ENCODE measurements around the gene MRPL1. TPM values are rescaled to one million over a fixed set of nuclear protein-coding genes. Genes with fewer than 3 reads are reported as not detected.
A peak's percentile ranks its signal among the peaks of the same experiment; 100 is the strongest.

Gene MRPL1
- total and polyA plus RNA-seq, 2 experiments from 2014 or later, result 18.2 to 30.9 TPM

- Histone ChIP-seq H3K4me3 (no peak overlapping the region), H3K9me3 (ENCODE audit: low read depth) (no peaks in the 10 kb centered on the region), H3K27ac (no peak overlapping the region), H3K4me1 (ENCODE audit: low read depth) (no peaks in the 10 kb centered on the region), H3K27me3 (no peaks in the 10 kb centered on the region), H3K36me3 (no peaks in the 10 kb centered on the region)
- no peak for DNase-seq (ENCODE audit: low read depth in 1 of 2, low spot score in 1 of 2)
- TF ChIP-seq CTCF (IDR thresholded peaks at IDR 0.05; ENCODE audit: low read depth, low read length), result no peak
These were observed 55.0 kb downstream of the MRPL1 start for GRCh38 chr4:77917601-77918000.

- Histone ChIP-seq H3K9me3 (ENCODE audit: low read depth) (no peaks in the 10 kb centered on the region), H3K4me3 (no peak overlapping the region), H3K27ac (no peak overlapping the region), H3K36me3 (no peaks in the 10 kb centered on the region), H3K4me1 (ENCODE audit: low read depth) (no peaks in the 10 kb centered on the region), H3K27me3 (no peaks in the 10 kb centered on the region)
- no peak for TF ChIP-seq CTCF (IDR thresholded peaks at IDR 0.05; ENCODE audit: low read depth, low read length)
- no peak for DNase-seq (ENCODE audit: low read depth in 1 of 2, low spot score in 1 of 2)
These were observed 57.7 kb downstream of the MRPL1 start for GRCh38 chr4:77920371-77920770.

GRCh38 chr4:77921701-77922100, 59.1 kb downstream of the MRPL1 start:
- no peaks in the 10 kb centered on the region for H3K36me3 ChIP-seq
- peak in 1 of 2 donors; percentile 95 for DNase-seq (ENCODE audit: low read depth in 1 of 2, low spot score in 1 of 2)
- H3K27me3 ChIP-seq, result no peaks in the 10 kb centered on the region
- H3K9me3 ChIP-seq (ENCODE audit: low read depth), result no peaks in the 10 kb centered on the region
- TF ChIP-seq CTCF (IDR thresholded peaks at IDR 0.05; ENCODE audit: low read depth, low read length), result no peak
- no peak overlapping the region for H3K4me3 ChIP-seq
- no peak overlapping the region for H3K27ac ChIP-seq
- no peaks in the 10 kb centered on the region for H3K4me1 ChIP-seq (ENCODE audit: low read depth)

- Histone ChIP-seq H3K36me3 (no peaks in the 10 kb centered on the region), H3K27ac (no peak overlapping the region), H3K4me3 (no peak overlapping the region), H3K27me3 (no peaks in the 10 kb centered on the region), H3K9me3 (ENCODE audit: low read depth) (no peaks in the 10 kb centered on the region), H3K4me1 (ENCODE audit: low read depth) (no peaks in the 10 kb centered on the region)
- no peak for TF ChIP-seq CTCF (IDR thresholded peaks at IDR 0.05; ENCODE audit: low read depth, low read length)
- DNase-seq (ENCODE audit: low read depth in 1 of 2, low spot score in 1 of 2), result peak in 1 of 2 donors; percentile 58
These were observed 59.8 kb downstream of the MRPL1 start for GRCh38 chr4:77922158-77923094.

- Histone ChIP-seq H3K27ac (no peak overlapping the region), H3K4me3 (no peak overlapping the region), H3K4me1 (ENCODE audit: low read depth) (peaks cover 13% of the 10 kb centered on the region), H3K36me3 (no peaks in the 10 kb centered on the region), H3K9me3 (ENCODE audit: low read depth) (no peaks in the 10 kb centered on the region), H3K27me3 (no peaks in the 10 kb centered on the region)
- peak in 1 of 2 donors; percentile 59 for DNase-seq (ENCODE audit: low read depth in 1 of 2, low spot score in 1 of 2)
- no peak for TF ChIP-seq CTCF (IDR thresholded peaks at IDR 0.05; ENCODE audit: low read depth, low read length)
These were observed 65.6 kb downstream of the MRPL1 start for GRCh38 chr4:77927991-77928925.

Data from cardiac muscle cell (in vitro differentiated cells and primary cell).